MM.1S (cell line): ENCODE results near the gene LGALS3BP.
"Not testable (repeated sequence)": the region's sequence is repeated elsewhere in the genome, so short reads cannot be mapped to it uniquely, and the experiment has no call there.

Source experiments
- DNase-seq: peaks from one replicate; pipeline ENCODE4 v3.0.0-alpha.2; 2015
- H2AFZ ChIP-seq: fragments of 300-600 bp; sonication (generic); 2 replicates; pipeline ENCODE4 v1.6.0; 2016; ENCODE audit warnings: antibody characterized with exemption, low read length
- H3F3A ChIP-seq: fragments of 300-600 bp; sonication (generic); 2 replicates; pipeline ENCODE4 v1.6.1; 2016; ENCODE audit warnings: mild to moderate bottlenecking, antibody characterized with exemption, low read length, moderate library complexity, mixed read lengths; ENCODE audit not compliant: insufficient read depth
- H3K27ac ChIP-seq: fragments of 300-600 bp; sonication (generic); 2 replicates; pipeline ENCODE4 v1.5.1; 2016; ENCODE audit warnings: mild to moderate bottlenecking, low read length
- H3K27me3 ChIP-seq: fragments of 300-600 bp; sonication (generic); replicated peaks from 2 replicates; pipeline ENCODE4 v1.6.0; 2016; ENCODE audit warnings: low read length; ENCODE audit not compliant: insufficient read depth
- H3K36me3 ChIP-seq: fragments of 300-600 bp; sonication (generic); replicated peaks from 2 replicates; pipeline ENCODE4 v1.6.1; 2016; ENCODE audit warnings: mild to moderate bottlenecking, low read length, mixed read lengths; ENCODE audit not compliant: insufficient read depth
- H3K4me1 ChIP-seq: fragments of 300-600 bp; sonication (generic); 2 replicates; pipeline ENCODE4 v1.6.1; 2016; ENCODE audit warnings: low read length, mixed read lengths
- H3K4me2 ChIP-seq: fragments of 300-600 bp; sonication (generic); 2 replicates; pipeline ENCODE4 v1.6.0; 2016; ENCODE audit warnings: low read depth, low read length
- H3K4me3 ChIP-seq: fragments of 300-600 bp; sonication (generic); 2 replicates; pipeline ENCODE4 v1.5.1; 2016; ENCODE audit warnings: low read length, mixed read lengths
- H3K79me2 ChIP-seq: fragments of 300-600 bp; sonication (generic); 2 replicates; pipeline ENCODE4 v1.6.1; 2016; ENCODE audit warnings: mixed run types, low read length, mixed read lengths
- H3K9ac ChIP-seq: fragments of 300-600 bp; sonication (generic); 2 replicates; pipeline ENCODE4 v1.6.1; 2016; ENCODE audit warnings: low read length, mixed read lengths
- H3K9me2 ChIP-seq: fragments of 300-600 bp; sonication (generic); replicated peaks from 2 replicates; pipeline ENCODE4 v1.6.1; 2016; ENCODE audit warnings: mild to moderate bottlenecking, low read length, mixed read lengths; ENCODE audit not compliant: insufficient read depth
- H3K9me3 ChIP-seq: fragments of 300-600 bp; sonication (generic); replicated peaks from 2 replicates; pipeline ENCODE4 v1.6.1; 2016; ENCODE audit warnings: mild to moderate bottlenecking, low read length, mixed read lengths; ENCODE audit not compliant: insufficient read depth
- H4K20me1 ChIP-seq: fragments of 300-600 bp; sonication (generic); 2 replicates; pipeline ENCODE4 v1.6.1; 2016; ENCODE audit warnings: mild to moderate bottlenecking, low read length, moderate library complexity, mixed read lengths; ENCODE audit not compliant: insufficient read depth
- CTCF ChIP-seq: fragments of 300-600 bp; sonication (generic); IDR thresholded peaks from 2 replicates; pipeline ENCODE4 v1.5.1; 2016; ENCODE audit warnings: antibody characterized with exemption, low read length, mixed read lengths
- EZH2 ChIP-seq: fragments of 300-600 bp; sonication (generic); optimal IDR thresholded peaks from 2 replicates; pipeline ENCODE3; 2017; ENCODE audit warnings: low read depth, mild to moderate bottlenecking, antibody characterized with exemption, low read length, mixed read lengths
- EZH2phosphoT487 ChIP-seq: fragments of 300-600 bp; sonication (generic); IDR thresholded peaks from 2 replicates; pipeline ENCODE4 v1.6.1; 2018; ENCODE audit warnings: antibody characterized with exemption, low read length

Gene LGALS3BP

GRCh38 chr17:78946131-78946530, 33.6 kb downstream of the LGALS3BP start:
- H3K9me2 ChIP-seq = no peaks in the 10 kb centered on the region
- H3K4me3 ChIP-seq = no peak overlapping the region
- H3F3A ChIP-seq = no peaks in the 10 kb centered on the region
- H4K20me1 ChIP-seq = no peaks in the 10 kb centered on the region
- TF ChIP-seq EZH2 = no peak
- no peak for TF ChIP-seq CTCF
- no peak for TF ChIP-seq EZH2phosphoT487
- H3K9me3 ChIP-seq = no peaks in the 10 kb centered on the region
- no peak for DNase-seq
- no peak overlapping the region for H2AFZ ChIP-seq
- H3K9ac ChIP-seq = no peak overlapping the region
- H3K27me3 ChIP-seq = 0 out of 2 replicates have a peak, but pooled peaks cover 4% of the 10 kb centered on the region
- H3K4me1 ChIP-seq = no peaks in the 10 kb centered on the region
- H3K4me2 ChIP-seq = no peak overlapping the region
- H3K36me3 ChIP-seq = no peaks in the 10 kb centered on the region
- no peak overlapping the region for H3K27ac ChIP-seq
- H3K79me2 ChIP-seq = no peaks in the 10 kb centered on the region

GRCh38 chr17:78945455-78945854, 34.3 kb downstream of the LGALS3BP start:
- H3K4me1 ChIP-seq, H3K27ac ChIP-seq, H3K27me3 ChIP-seq, DNase-seq, H3K4me3 ChIP-seq, H3K9ac ChIP-seq, H3F3A ChIP-seq, H3K9me2 ChIP-seq, H2AFZ ChIP-seq, H3K4me2 ChIP-seq, H3K79me2 ChIP-seq, H3K36me3 ChIP-seq, H3K9me3 ChIP-seq, H4K20me1 ChIP-seq: not testable (repeated sequence)

GRCh38 chr17:78944956-78945355, 34.8 kb downstream of the LGALS3BP start:
- Histone ChIP-seq H3K27ac (no peak overlapping the region), H3K4me1 (no peaks in the 10 kb centered on the region), H4K20me1 (no peaks in the 10 kb centered on the region), H3F3A (no peaks in the 10 kb centered on the region), H3K79me2 (no peaks in the 10 kb centered on the region), H3K9ac (no peak overlapping the region), H3K4me2 (no peak overlapping the region), H3K27me3 (0 out of 2 replicates have a peak, but pooled peaks cover 4% of the 10 kb centered on the region), H3K36me3 (no peaks in the 10 kb centered on the region), H3K4me3 (no peak overlapping the region), H3K9me2 (no peaks in the 10 kb centered on the region), H2AFZ (no peak overlapping the region), H3K9me3 (no peaks in the 10 kb centered on the region)
- no peak for DNase-seq
- TF ChIP-seq EZH2 (no peak), CTCF (no peak), EZH2phosphoT487 (no peak)

GRCh38 chr17:78944026-78944425, 35.7 kb downstream of the LGALS3BP start:
- Histone ChIP-seq H3K79me2 (no peaks in the 10 kb centered on the region), H2AFZ (no peak overlapping the region), H3K9me3 (no peaks in the 10 kb centered on the region), H3K9me2 (no peaks in the 10 kb centered on the region), H3K27ac (no peak overlapping the region), H3F3A (no peaks in the 10 kb centered on the region), H4K20me1 (no peaks in the 10 kb centered on the region), H3K4me3 (no peak overlapping the region), H3K9ac (no peak overlapping the region), H3K4me1 (no peaks in the 10 kb centered on the region), H3K27me3 (0 out of 2 replicates have a peak, but pooled peaks cover 4% of the 10 kb centered on the region), H3K36me3 (no peaks in the 10 kb centered on the region), H3K4me2 (no peak overlapping the region)
- no peak for TF ChIP-seq CTCF
- no peak for TF ChIP-seq EZH2
- no peak for TF ChIP-seq EZH2phosphoT487
- no peak for DNase-seq
